Loucy (cell line): Measurements from ENCODE around the gene STRADB.

Source experiments
- H2AFZ ChIP-seq: fragments of 200-600 bp; sonication (generic); 2 replicates; pipeline ENCODE4 v1.6.0; 2016; ENCODE audit warnings: antibody characterized with exemption, mild to moderate bottlenecking, low read length, moderate library complexity
- H3F3A ChIP-seq: fragments of 200-600 bp; 2 replicates; pipeline ENCODE4 v1.6.0; 2016; ENCODE audit warnings: antibody characterized with exemption, low read depth, mild to moderate bottlenecking
- H3K27me3 ChIP-seq: fragments of 200-600 bp; sonication (generic); 2 replicates; pipeline ENCODE4 v1.6.1; 2014; ENCODE audit warnings: low read length, mild to moderate bottlenecking; ENCODE audit not compliant: insufficient read depth, poor library complexity, severe bottlenecking
- H3K36me3 ChIP-seq: fragments of 200-600 bp; sonication (generic); 2 replicates; pipeline ENCODE4 v1.6.1; 2016; ENCODE audit warnings: low read length; ENCODE audit not compliant: insufficient read depth
- H3K4me1 ChIP-seq: fragments of 200-600 bp; sonication (generic); 2 replicates; pipeline ENCODE4 v1.5.1; 2014; ENCODE audit warnings: low read length, mild to moderate bottlenecking; ENCODE audit not compliant: insufficient read depth, poor library complexity, severe bottlenecking
- H3K4me2 ChIP-seq: fragments of 200-600 bp; sonication (generic); 2 replicates; pipeline ENCODE4 v1.6.0; 2014; ENCODE audit warnings: antibody characterized with exemption, low read length, low read depth, mild to moderate bottlenecking; ENCODE audit not compliant: poor library complexity, severe bottlenecking
- H3K4me3 ChIP-seq: fragments of 200-600 bp; sonication (generic); 2 replicates; pipeline ENCODE4 v1.5.1; 2014; ENCODE audit warnings: low read length, mild to moderate bottlenecking, mixed read lengths; ENCODE audit not compliant: poor library complexity, severe bottlenecking
- H3K79me2 ChIP-seq: fragments of 200-600 bp; sonication (generic); 2 replicates; pipeline ENCODE4 v1.6.1; 2014; ENCODE audit warnings: low read length; ENCODE audit not compliant: insufficient read depth
- H3K9ac ChIP-seq: fragments of 200-600 bp; sonication (generic); 2 replicates; pipeline ENCODE4 v1.6.0; 2014; ENCODE audit warnings: mild to moderate bottlenecking, low read depth, low read length, moderate library complexity; ENCODE audit not compliant: poor library complexity, severe bottlenecking
- H3K9me2 ChIP-seq: fragments of 200-600 bp; sonication (generic); replicated peaks from 2 replicates; pipeline ENCODE4 v1.6.1; 2016; ENCODE audit warnings: low read depth, low read length, mixed read lengths
- H3K9me3 ChIP-seq: fragments of 200-600 bp; sonication (generic); 2 replicates; pipeline ENCODE4 v1.6.1; 2014; ENCODE audit warnings: mild to moderate bottlenecking, antibody characterized with exemption, low read length, low read depth; ENCODE audit not compliant: insufficient read depth
- H4K20me1 ChIP-seq: fragments of 200-600 bp; sonication (generic); 2 replicates; pipeline ENCODE4 v1.6.0; 2014; ENCODE audit warnings: antibody characterized with exemption, low read length, mild to moderate bottlenecking; ENCODE audit not compliant: insufficient read depth, poor library complexity, severe bottlenecking
- CTCF ChIP-seq: fragments of 200-600 bp; sonication (generic); conservative IDR thresholded peaks from 2 replicates; pipeline ENCODE4 v1.5.1; 2014; ENCODE audit warnings: mild to moderate bottlenecking, antibody characterized with exemption, low read length
- EZH2phosphoT487 ChIP-seq: fragments of 200-600 bp; IDR thresholded peaks from 2 replicates; pipeline ENCODE4 v1.6.1; 2018; ENCODE audit warnings: antibody characterized with exemption, mild to moderate bottlenecking, moderate library complexity, borderline replicate concordance

STRADB gene

GRCh38 chr2:201466050-201466675, 14.6 kb downstream of the STRADB start:
- Histone ChIP-seq H3K9me2 (no peaks in the 10 kb centered on the region), H3K9ac (no peak overlapping the region), H3K4me2 (no peak overlapping the region), H3K4me3 (no peak overlapping the region), H3K36me3 (no peaks in the 10 kb centered on the region; the same call in 1 of the 2 replicates), H3K9me3 (no peaks in the 10 kb centered on the region), H4K20me1 (no peaks in the 10 kb centered on the region), H3K27me3 (no peaks in the 10 kb centered on the region), H3F3A (no peaks in the 10 kb centered on the region), H3K4me1 (no peaks in the 10 kb centered on the region), H3K79me2 (no peaks in the 10 kb centered on the region), H2AFZ (no peak overlapping the region)
- no peak for TF ChIP-seq EZH2phosphoT487

GRCh38 chr2:201467666-201468065, 16.1 kb downstream of the STRADB start:
- Histone ChIP-seq H3F3A (no peaks in the 10 kb centered on the region), H3K4me2 (no peak overlapping the region), H3K9me2 (no peaks in the 10 kb centered on the region), H3K4me3 (no peak overlapping the region), H3K79me2 (no peaks in the 10 kb centered on the region), H3K9ac (no peak overlapping the region), H4K20me1 (no peaks in the 10 kb centered on the region), H3K36me3 (no peaks in the 10 kb centered on the region; the same call in 1 of the 2 replicates), H3K9me3 (no peaks in the 10 kb centered on the region), H2AFZ (no peak overlapping the region), H3K4me1 (no peaks in the 10 kb centered on the region), H3K27me3 (no peaks in the 10 kb centered on the region)
- no peak for TF ChIP-seq EZH2phosphoT487
- no peak for TF ChIP-seq CTCF

- H3K9ac ChIP-seq, result no peak overlapping the region
- no peaks in the 10 kb centered on the region for H3F3A ChIP-seq
- H4K20me1 ChIP-seq, result no peaks in the 10 kb centered on the region
- H3K27me3 ChIP-seq, result no peaks in the 10 kb centered on the region
- H3K36me3 ChIP-seq, result peaks cover 2% of the 10 kb centered on the region; the same call in 1 of the 2 replicates
- no peaks in the 10 kb centered on the region for H3K4me1 ChIP-seq
- TF ChIP-seq CTCF (no peak), EZH2phosphoT487 (no peak)
- H3K4me3 ChIP-seq, result no peak overlapping the region
- no peaks in the 10 kb centered on the region for H3K9me2 ChIP-seq
- no peak overlapping the region for H2AFZ ChIP-seq
- H3K9me3 ChIP-seq, result no peaks in the 10 kb centered on the region
- no peak overlapping the region for H3K4me2 ChIP-seq
- no peaks in the 10 kb centered on the region for H3K79me2 ChIP-seq
Measured at GRCh38 chr2:201470821-201471731, 19.5 kb downstream of the STRADB start.
